Fibroblast of skin of scalp (primary cell): Measurements from ENCODE around the gene MYLK4.
"Not testable (repeated sequence)": the region's sequence is repeated elsewhere in the genome, so short reads cannot be mapped to it uniquely, and the experiment has no call there.

Experiments
- DNase-seq: peaks from one replicate; pipeline ENCODE4 v3.0.0-alpha.2; 2013

The MYLK4 gene

DNA sequence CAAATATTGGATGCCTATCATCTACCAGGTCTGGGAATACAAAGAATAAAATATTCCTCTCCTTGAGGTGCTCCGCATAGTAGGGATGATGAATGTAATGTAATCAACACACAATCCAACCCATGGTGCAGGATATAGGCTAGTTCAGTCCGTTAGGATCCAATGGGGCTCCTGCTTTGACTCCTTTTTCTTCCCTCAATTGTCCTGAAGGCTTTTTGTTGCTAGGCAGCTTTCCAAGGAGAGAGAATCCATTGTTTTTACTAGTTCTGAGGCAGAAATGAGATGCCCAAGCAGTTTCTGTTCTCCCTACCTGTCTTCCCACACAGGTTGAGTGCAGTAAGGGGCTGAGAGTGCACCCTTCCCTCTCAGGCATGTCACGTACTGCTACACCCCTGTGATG is 26.5 kb upstream of the MYLK4 start:
- no peak for DNase-seq

DNA sequence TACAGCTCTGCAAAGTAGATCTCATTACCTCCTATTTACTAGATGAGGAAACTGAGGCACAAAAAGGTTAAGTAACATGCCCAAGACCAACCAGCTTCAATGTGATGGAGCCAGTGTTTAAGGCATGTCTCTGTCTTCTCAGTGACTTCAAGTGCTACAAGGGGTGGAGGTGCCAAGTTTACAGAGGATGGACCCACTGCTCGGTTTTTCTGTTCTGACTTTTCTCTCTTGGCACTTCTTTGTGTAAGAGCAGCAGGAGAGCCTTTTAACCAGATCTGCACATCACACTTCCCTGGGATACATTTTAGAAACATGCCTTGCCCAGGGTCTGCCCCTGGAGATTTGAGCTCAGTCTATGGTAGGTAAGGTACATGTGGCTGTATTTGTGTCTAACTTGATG is 24.3 kb upstream of the MYLK4 start:
- DNase-seq: no peak

GRCh38 chr6:2773449-2773848 is 22.7 kb upstream of the MYLK4 start:
- DNase-seq: peak; percentile 56

DNA sequence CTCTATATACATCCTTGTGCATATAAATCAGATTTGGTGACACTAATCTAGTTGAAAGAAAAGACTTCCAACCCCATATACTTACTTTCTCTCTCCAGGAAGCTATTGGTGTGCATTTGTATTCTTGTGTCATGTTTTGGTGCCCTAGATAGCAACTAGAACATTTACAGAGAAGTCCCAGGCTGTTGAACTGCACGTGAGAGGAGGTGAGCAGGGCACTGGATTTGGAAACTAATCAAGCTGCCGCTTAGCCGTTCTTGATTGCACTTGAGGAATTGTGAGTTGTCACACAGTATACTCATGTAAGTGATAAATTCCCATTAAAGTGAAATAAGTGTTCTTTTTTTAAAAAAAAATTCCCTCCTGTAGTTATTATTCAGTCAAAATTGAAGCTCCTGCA is 22.1 kb upstream of the MYLK4 start:
- DNase-seq: no peak

GRCh38 chr6:2771079-2771478 is 20.4 kb upstream of the MYLK4 start:
- no peak for DNase-seq

DNA sequence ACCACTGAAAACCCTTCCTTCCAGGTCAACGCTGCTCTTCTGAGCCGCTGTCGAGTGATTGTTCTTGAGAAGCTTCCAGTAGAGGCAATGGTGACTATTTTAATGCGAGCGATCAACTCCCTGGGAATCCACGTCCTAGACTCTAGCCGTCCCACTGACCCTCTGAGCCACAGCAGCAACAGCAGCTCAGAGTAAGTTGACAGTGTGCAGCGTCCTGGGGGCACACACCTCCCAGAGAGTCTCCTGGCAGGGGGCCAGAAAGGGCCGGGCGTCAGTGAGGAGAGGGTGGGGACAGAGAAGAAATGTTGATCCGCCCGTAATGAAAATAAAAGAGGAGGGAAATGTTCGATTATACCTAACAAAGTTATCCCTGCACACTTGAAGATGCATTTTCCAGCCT is 19.4 kb upstream of the MYLK4 start:
- no peak for DNase-seq

GRCh38 chr6:2768696-2769095 is 18.0 kb upstream of the MYLK4 start:
- DNase-seq: no peak

GRCh38 chr6:2767657-2768524 is 17.2 kb upstream of the MYLK4 start:
- DNase-seq: no peak

DNA sequence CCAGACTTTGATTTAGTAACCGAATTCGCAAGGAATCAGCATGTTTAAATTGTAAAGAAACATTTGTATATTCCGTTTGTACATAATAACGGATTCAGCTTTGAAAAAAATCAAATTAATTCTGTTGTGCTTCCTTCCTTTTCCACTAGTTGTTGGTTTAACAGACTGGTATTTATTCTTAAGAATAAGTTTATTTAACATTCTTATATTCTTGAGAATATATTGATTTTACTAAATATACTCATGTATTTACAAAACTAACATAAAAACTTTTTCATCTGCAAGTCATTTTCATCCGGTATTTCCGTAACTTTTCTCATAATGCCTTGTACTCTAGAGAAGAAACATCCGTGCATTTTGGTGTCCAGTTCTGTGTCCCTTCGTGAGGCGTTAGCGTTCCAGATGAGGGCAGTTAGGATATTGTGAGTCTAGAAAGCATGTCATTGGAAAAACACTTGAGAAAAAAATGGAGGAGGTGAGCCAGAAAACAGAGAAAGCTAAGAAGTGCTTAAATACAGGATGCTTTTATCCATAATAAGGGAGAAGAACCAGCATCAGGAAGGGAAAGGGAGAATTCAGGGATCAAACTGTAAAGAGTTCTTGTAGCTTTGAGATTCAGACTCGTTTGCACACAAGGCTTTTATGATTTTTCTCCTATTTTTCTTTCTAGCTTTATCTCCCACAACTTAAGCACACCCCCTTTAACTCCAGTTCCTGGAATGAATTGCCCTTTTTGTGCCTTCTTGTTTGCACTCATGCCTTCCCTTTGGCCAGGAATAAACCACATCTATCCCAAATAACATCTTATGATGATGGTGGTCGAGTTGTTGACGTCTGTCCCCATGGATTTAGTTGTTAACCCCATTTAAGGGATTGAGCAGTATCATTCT is 16.3 kb upstream of the MYLK4 start:
- DNase-seq: no peak

DNA sequence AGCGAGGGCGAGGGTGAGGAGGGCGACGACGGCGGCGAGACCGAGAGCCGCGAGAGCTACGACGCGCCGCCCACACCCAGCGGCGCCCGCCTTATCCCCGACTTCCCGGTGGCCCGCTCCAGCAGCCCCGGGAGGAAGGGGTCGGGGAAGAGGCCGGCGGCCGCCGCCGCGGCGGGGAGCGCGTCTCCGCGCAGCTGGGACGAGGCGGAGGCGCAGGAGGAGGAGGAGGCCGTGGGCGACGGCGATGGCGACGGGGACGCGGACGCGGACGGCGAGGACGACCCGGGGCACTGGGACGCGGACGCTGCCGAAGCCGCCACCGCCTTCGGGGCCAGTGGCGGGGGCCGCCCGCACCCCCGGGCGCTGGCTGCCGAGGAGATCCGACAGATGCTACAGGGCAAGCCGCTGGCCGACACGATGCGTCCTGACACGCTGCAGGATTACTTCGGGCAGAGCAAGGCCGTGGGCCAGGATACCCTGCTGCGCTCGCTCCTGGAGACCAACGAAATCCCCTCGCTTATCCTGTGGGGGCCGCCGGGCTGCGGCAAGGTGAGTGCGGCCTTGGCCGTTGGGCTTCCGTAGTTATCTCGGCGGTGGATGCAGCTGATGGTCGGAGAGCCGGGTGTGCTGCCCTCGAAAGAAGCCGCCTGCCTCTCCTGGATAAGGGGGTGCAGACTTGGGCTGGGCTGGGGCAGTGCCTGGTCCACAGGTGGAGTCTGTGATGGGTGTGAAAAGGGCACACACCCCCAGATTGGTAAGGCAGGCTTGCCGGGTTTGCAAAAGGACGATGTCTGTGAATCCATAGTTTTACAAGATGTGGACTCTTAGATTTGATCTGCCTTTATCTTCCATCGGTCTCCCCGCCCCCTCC is 15.4 kb upstream of the MYLK4 start:
- DNase-seq: peak; percentile 53

- peak; percentile 100 for DNase-seq
Measured at GRCh38 chr6:2765166-2765895, 14.6 kb upstream of the MYLK4 start, which contains the start of gene WRNIP1. WRNIP1 (plus strand) TSS chr6:2765393; CDS start chr6:2765623, 230 bp downstream.

GRCh38 chr6:2764610-2765165 is 14.0 kb upstream of the MYLK4 start:
- peak; percentile 64 for DNase-seq

DNA sequence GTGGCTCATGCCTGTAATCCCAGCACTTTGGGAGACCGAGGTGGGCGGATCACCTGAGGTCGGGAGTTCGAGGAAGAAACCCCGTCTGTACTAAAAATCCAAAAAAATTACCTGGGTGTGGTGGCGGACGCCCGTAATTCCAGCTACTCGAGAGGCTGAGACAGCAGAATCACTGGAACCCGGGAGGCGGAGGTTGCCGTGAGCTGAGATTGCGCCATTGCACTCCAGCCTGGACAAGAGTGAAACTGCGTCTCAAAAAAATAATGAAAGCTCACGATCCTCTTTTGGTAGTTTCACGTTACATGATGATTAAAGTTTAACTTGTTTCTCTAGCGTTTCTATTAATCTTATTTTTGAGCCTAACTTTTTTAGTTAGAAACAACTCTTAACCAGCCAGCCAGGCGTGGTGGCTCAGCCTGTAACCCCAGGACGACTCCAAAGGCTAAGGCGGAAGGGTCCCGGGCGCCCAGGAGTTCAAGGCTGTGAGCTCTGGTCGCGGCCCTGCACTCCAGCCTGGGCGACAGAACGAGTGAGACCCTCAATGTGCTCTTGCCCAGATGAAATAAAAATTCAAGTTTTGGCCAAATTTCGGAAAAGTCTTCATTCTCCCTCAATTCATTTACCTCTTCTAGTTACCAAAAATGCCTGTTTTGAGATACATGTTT is 13.3 kb upstream of the MYLK4 start:
- DNase-seq: no peak

GRCh38 chr6:2763345-2763841 is 12.7 kb upstream of the MYLK4 start:
- DNase-seq: no peak

DNA sequence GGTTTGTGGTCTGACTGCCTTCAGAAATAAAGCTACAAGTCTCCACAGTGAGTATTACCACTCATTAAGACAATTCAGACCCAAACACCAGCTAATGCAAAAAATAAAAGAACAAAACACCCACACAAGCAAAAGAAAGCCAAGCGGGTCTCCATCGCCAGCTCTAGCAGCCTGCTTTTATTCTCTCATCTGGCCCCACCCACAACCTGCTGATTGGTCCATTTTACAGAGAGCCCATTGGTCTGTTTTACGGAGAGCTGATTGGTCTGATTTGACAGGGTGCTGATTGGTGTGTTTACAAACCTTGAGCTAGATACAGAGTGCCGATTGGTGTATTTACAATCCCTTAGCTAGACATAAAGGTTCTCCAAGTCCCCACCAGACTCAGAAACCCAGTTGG is 12.1 kb upstream of the MYLK4 start:
- DNase-seq: not testable (repeated sequence)

DNA sequence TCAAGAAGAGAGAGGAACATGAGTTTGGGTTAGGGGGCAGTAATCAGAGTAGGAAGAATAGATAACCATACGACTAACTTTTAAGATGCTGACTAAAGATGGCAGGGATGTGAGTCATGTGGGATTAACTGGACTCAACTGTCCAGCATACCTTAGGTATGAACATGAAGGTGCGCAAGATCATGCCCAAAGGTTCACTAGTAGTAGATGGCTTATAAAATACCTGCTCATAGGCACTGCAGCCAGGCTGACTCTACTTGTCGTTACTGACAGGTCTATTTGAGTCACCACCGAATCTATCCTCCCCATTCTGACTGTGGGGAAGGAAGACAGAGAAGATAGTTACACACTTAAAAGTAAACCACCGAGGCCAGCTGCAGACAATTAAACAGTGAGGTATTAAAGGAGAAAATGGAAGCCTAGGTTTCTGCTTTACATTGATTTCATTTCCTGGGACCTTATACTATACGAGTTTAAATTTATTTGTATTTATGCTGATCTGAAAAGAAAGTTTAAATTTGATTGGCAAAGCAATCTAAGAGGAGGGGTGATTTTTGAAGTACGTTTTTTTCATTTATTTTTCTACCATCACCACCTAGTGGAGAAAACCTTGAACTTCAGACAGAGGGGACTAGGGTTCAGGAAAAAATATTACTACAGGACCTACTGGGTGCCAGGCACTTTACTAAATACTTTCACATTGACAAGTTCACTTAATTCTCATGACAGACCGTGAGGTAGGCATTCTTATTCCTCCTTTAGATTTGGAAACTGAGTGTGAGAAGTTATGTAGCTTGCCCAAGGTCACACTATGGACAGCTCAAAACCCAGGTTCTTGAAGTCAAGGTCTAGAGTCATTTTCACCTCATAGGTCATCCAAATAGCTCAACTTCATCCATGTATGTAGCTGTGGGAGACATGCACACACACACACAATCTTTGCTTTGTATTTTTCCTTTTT is 10.4 kb upstream of the MYLK4 start:
- no peak for DNase-seq

DNA sequence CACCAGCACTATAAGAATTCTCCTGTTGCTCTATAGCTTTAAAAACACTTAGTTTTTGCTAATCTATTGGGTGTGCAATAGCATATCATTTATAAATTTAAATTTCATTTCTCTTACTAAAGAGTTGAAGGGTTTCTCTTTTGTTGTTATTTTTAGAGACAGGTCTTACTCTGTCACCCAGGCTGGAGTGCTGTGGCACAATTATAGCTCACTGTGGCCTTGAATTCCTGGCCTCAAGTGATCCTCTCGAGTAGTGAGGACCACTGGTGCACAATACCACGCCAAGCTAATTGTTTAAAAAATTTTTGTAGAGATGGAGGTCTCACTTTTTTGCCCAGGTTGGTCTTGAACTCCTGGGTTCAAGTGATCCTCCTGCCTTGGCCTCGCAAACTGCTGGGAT is 8.3 kb upstream of the MYLK4 start:
- no peak for DNase-seq

GRCh38 chr6:2756687-2757224 is 6.0 kb upstream of the MYLK4 start:
- no peak for DNase-seq

DNA sequence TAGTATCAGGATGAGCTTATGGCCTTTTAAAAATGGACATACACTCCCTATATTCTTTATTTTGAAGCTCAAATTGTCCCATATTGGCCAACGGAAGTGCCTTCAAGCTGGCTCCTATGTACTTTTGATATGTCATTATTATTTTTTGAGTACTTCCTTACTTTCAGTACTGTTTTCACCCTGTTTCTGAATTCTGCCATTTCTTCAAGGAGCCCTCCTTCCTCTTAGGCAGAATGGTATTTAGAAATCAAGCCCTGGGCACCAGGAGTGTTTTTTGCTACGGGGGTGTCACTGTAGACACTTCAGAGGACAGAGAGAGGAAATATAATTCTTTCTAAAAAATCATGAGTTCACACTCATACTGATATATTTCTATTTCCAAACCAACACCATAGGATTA is 5.5 kb upstream of the MYLK4 start:
- DNase-seq: no peak
